ENCODE data around the gene KBTBD12. TPM values are rescaled to one million over a fixed set of nuclear protein-coding genes. Genes with fewer than 3 reads are reported as not detected.

KBTBD12 gene
- total RNA-seq, 1 donor from 2014 or later = 27.5 TPM

- intact Hi-C loops (cut with micrococcal nuclease) = no loop called here
- DNase-seq (no peak), ATAC-seq (no peak)
These were observed 25.1 kb downstream of the KBTBD12 start for GRCh38 chr3:127940116-127940515.

GRCh38 chr3:127942613-127943012 is 27.6 kb downstream of the KBTBD12 start:
- DNase-seq = no peak
- intact Hi-C loops (cut with micrococcal nuclease) = no loop called here
- no peak for ATAC-seq

- intact Hi-C loops (cut with micrococcal nuclease) = no loop called here
- no peak for ATAC-seq
- no peak for DNase-seq
These were observed 33.2 kb downstream of the KBTBD12 start for GRCh38 chr3:127948211-127948610.

- no peak for ATAC-seq
- intact Hi-C loops (cut with micrococcal nuclease) = no loop called here
These were observed 34.5 kb downstream of the KBTBD12 start for GRCh38 chr3:127949446-127950055.

GRCh38 chr3:127951276-127951675 is 36.2 kb downstream of the KBTBD12 start:
- intact Hi-C loops (cut with micrococcal nuclease) = no loop called here
- no peak for ATAC-seq
- DNase-seq = no peak

More at GRCh38 chr3:127949446-127950055, 34.5 kb downstream of the KBTBD12 start:
- no peak for DNase-seq

- ATAC-seq (peak; percentile 76), DNase-seq (no peak)
- intact Hi-C loops (cut with micrococcal nuclease) = no loop called here
These were observed 38.3 kb downstream of the KBTBD12 start for GRCh38 chr3:127953091-127954035.

GRCh38 chr3:127954640-127955039 is 39.6 kb downstream of the KBTBD12 start:
- peak; percentile 74 for DNase-seq
- intact Hi-C loops (cut with micrococcal nuclease) = no loop called here
- ATAC-seq = peak; percentile 90

- peak; percentile 45 for ATAC-seq
- intact Hi-C loops (cut with micrococcal nuclease) = no loop called here
These were observed 40.7 kb downstream of the KBTBD12 start for GRCh38 chr3:127955728-127956127.

GRCh38 chr3:127959041-127959440 is 44.0 kb downstream of the KBTBD12 start:
- ATAC-seq = no peak
- intact Hi-C loops (cut with micrococcal nuclease) = no loop called here

More at GRCh38 chr3:127955728-127956127, 40.7 kb downstream of the KBTBD12 start:
- no peak for DNase-seq

GRCh38 chr3:127959873-127960272 is 44.8 kb downstream of the KBTBD12 start:
- ATAC-seq (peak; percentile 66), DNase-seq (peak; percentile 47)
- intact Hi-C loops (cut with micrococcal nuclease) = no loop called here

More at GRCh38 chr3:127959041-127959440, 44.0 kb downstream of the KBTBD12 start:
- no peak for DNase-seq

GRCh38 chr3:127960421-127960965 is 45.5 kb downstream of the KBTBD12 start:
- DNase-seq = no peak
- intact Hi-C loops (cut with micrococcal nuclease) = no loop called here
- ATAC-seq = peak; percentile 4

- intact Hi-C loops (cut with micrococcal nuclease) = no loop called here
- no peak for DNase-seq
- peak; percentile 54 for ATAC-seq
These were observed 46.1 kb downstream of the KBTBD12 start for GRCh38 chr3:127961124-127961523.

- intact Hi-C loops (cut with micrococcal nuclease) = no loop called here
- ATAC-seq = no peak
- DNase-seq = no peak
These were observed 46.9 kb downstream of the KBTBD12 start for GRCh38 chr3:127961963-127962362.

- no peak for ATAC-seq
- intact Hi-C loops (cut with micrococcal nuclease) = no loop called here
- DNase-seq = no peak
These were observed 47.9 kb downstream of the KBTBD12 start for GRCh38 chr3:127962937-127963336.

GRCh38 chr3:127964053-127964452 is 49.0 kb downstream of the KBTBD12 start:
- intact Hi-C loops (cut with micrococcal nuclease) = no loop called here

GRCh38 chr3:127964816-127965215 is 49.8 kb downstream of the KBTBD12 start:
- intact Hi-C loops (cut with micrococcal nuclease) = no loop called here
- DNase-seq = no peak
- peak; percentile 35 for ATAC-seq

More at GRCh38 chr3:127964053-127964452, 49.0 kb downstream of the KBTBD12 start:
- ATAC-seq (peak; percentile 65), DNase-seq (no peak)

- intact Hi-C loops (cut with micrococcal nuclease) = no loop called here
- ATAC-seq (no peak), DNase-seq (no peak)
These were observed 52.3 kb downstream of the KBTBD12 start for GRCh38 chr3:127967316-127967715.

- intact Hi-C loops (cut with micrococcal nuclease) = loop anchor here (2.0 to 10.0 kb wide), 2 partner anchors 116 to 318 kb away; no protein-coding TSS in a partner anchor
- ATAC-seq = peak; percentile 83
- DNase-seq = no peak
These were observed 56.0 kb downstream of the KBTBD12 start for GRCh38 chr3:127970966-127971592.

- ATAC-seq (peak; percentile 10), DNase-seq (no peak)
- intact Hi-C loops (cut with micrococcal nuclease) = loop anchor here (10.0 kb wide), 1 partner anchor 119 kb away; no protein-coding TSS in a partner anchor
These were observed 59.2 kb downstream of the KBTBD12 start for GRCh38 chr3:127974226-127974625.

All from left ventricle myocardium superior (tissue), 1 donor.